RWPE1 (cell line): ENCODE measurements around the gene TNS1.

Experiments used
- CTCF ChIA-PET: fragments of 350-600 bp; sonication (Branson Sonifier 250); formaldehyde crosslinking; extraction: SDS; loops from one replicate; lab custom pipeline; 2021; lab: Yijun Ruan, JAX
- POLR2A ChIA-PET: fragments of 400-600 bp; formaldehyde crosslinking; extraction: SDS; loops from one replicate; lab custom pipeline; 2020; ENCODE audit warnings: antibody characterized with exemption; ENCODE audit not compliant: low non-redundant PET; lab: Yijun Ruan, JAX
- DNase-seq: peaks from one replicate; pipeline ENCODE4 v3.0.0; 2012; ENCODE audit warnings: low spot score
- H3K27ac ChIP-seq: fragments of 450-650 bp; 2 replicates; pipeline ENCODE4 v1.5.1; 2017
- CTCF ChIP-seq: fragments of 450-650 bp; conservative IDR thresholded peaks from 2 replicates; pipeline ENCODE4 v1.5.1; 2017; ENCODE audit warnings: low read depth, mild to moderate bottlenecking

TNS1 gene

DNA sequence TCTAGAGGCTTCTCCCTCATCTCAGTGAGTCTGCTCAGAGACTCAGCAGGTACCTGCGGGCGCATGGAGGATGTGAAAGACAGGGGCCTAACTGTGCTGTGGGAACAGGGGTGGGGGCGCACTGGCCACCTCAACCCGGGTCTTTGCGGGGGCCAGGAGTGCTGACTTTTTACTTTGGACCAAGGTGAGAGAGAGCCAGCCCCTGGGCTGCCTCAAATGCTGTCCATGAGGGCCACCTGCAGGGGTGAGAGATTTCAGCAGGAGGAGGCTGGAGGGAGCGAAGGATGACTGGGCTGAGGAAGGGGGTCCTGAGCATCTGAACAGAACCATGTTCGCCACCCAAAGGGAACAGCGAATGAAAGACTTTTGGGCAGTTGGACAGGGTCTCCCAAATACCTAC is 129.4 kb downstream of the TNS1 start:
- DNase-seq: no peak
- POLR2A ChIA-PET: no interaction called here
- CTCF ChIA-PET: no interaction called here
- no peak for TF ChIP-seq CTCF
- no peak overlapping the region for H3K27ac ChIP-seq

GRCh38 chr2:217872319-217872718 is 130.5 kb downstream of the TNS1 start:
- CTCF ChIA-PET: no interaction called here
- no peak for DNase-seq
- TF ChIP-seq CTCF: no peak
- H3K27ac ChIP-seq: no peak overlapping the region
- POLR2A ChIA-PET: no interaction called here

DNA sequence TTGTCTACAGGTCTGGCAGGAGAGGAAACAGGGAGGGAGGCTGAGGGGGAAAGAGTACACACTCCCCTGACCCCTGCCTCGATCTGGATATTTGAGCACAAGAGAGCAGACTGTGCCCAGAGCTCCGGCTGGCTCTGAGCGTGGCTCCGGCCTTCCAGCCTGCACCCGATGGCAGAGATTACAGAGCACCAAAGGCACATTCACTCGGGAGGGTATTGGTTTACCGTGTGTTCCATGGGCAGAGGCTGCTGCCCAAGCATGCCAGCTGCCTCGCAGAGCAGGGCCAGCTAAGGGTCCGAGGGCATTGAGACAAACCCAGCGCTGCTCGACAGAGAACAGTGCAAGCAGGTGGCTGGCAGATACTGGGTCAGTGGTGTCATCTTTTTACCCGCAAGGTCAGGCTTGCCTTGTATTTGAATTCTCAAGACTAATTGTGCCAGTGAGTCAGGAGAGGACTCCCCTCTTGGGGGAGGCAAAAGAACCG is 132.2 kb downstream of the TNS1 start:
- ChIA-PET POLR2A (no interaction called here), CTCF (interaction anchor here (0.6 kb wide), 1 partner anchor 291 kb away, joined by 3 read pairs; no protein-coding TSS in a partner anchor)
- DNase-seq: no peak
- TF ChIP-seq CTCF: no peak
- no peak overlapping the region for H3K27ac ChIP-seq

DNA sequence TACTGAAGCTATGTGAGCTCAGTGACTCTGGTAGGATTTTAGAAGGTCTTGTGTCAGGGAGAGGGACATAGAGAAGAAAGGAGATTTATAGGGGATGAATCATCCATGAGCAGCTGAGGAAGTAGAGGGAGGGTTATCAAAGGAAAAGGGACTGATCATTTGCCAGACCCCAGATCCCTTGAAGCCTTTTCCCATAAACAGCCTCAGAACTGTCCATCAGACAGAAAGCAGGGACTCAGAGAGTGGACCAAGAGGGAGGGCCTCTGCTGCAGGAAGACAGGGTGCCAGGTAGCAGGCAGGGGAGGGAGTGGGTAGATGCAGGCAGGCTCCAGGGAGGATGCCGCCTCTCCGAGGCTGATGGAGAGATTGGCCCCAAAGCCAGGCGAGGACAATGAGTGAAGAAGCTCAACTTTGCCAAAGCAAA is 133.9 kb downstream of the TNS1 start:
- DNase-seq: no peak
- POLR2A ChIA-PET: no interaction called here
- H3K27ac ChIP-seq: no peak overlapping the region
- no peak for TF ChIP-seq CTCF
- CTCF ChIA-PET: interaction anchor here (0.7 kb wide), 1 partner anchor 33 kb away, joined by 4 read pairs; no protein-coding TSS in a partner anchor

GRCh38 chr2:217868265-217868892 is 134.4 kb downstream of the TNS1 start:
- no peak for TF ChIP-seq CTCF
- CTCF ChIA-PET: no interaction called here
- DNase-seq: no peak
- POLR2A ChIA-PET: no interaction called here
- H3K27ac ChIP-seq: no peak overlapping the region

- CTCF ChIA-PET: no interaction called here
- H3K27ac ChIP-seq: 0 out of 2 replicates have a peak overlapping the region, but pooled peaks have one; percentile 8
- no peak for DNase-seq
These were observed 136.3 kb downstream of the TNS1 start for GRCh38 chr2:217866457-217866856.

More at GRCh38 chr2:217866457-217866856, 136.3 kb downstream of the TNS1 start:
- no peak for TF ChIP-seq CTCF
- POLR2A ChIA-PET: no interaction called here
